ENCODE results near the gene CEP55. TPM values are rescaled to one million over a fixed set of nuclear protein-coding genes. Genes with fewer than 3 reads are reported as not detected.
"Not testable (repeated sequence)": the region's sequence is repeated elsewhere in the genome, so short reads cannot be mapped to it uniquely, and the experiment has no call there.

Gene CEP55
- total and polyA plus RNA-seq, 10 of the 15 experiments (the other 5 are each of a cell fraction or from before 2014, with no cell fraction given), result 14.6 to 83.6 (median 52.0) TPM

GRCh38 chr10:93467635-93468034 is 28.8 kb upstream of the CEP55 start:
- FAIRE-seq; H3K36me3 ChIP-seq (ENCODE audit: control insufficient read depth in 2 of 2, insufficient read depth in 2 of 2, low read length in 1 of 2); H3K27ac ChIP-seq (ENCODE audit: control insufficient read depth, insufficient read depth); SMC1A ChIA-PET (ENCODE audit: uncharacterized antibody, unreplicated experiment); H3K9ac ChIP-seq (ENCODE audit: control insufficient read depth, insufficient read depth, low read length); H2AFZ ChIP-seq (ENCODE audit: control insufficient read depth, low read depth, low read length); H3K27me3 ChIP-seq (replicated peaks in 1 of 2; ENCODE audit: control insufficient read depth in 2 of 2, insufficient read depth in 2 of 2, low read length in 1 of 2); H4K20me1 ChIP-seq (ENCODE audit: control insufficient read depth, insufficient read depth); H3K9me3 ChIP-seq (replicated peaks; ENCODE audit: control insufficient read depth, insufficient read depth, low read length); H3K4me2 ChIP-seq (ENCODE audit: control insufficient read depth, insufficient read depth); H3K4me3 ChIP-seq; H3K79me2 ChIP-seq (ENCODE audit: control insufficient read depth, insufficient read depth, low read length); intact Hi-C loops (cut with micrococcal nuclease; ENCODE audit: unreplicated experiment); H3K4me1 ChIP-seq (ENCODE audit: control insufficient read depth, insufficient read depth, low read length); BruUV-seq (replicated peaks); ATAC-seq; in situ Hi-C loops (cut with MboI); DNase-seq (ENCODE audit: low read depth, low spot score); POLR2A ChIA-PET: not testable (repeated sequence)
- ChIA-PET CTCF (interaction anchor here (1.0 kb wide), 1 partner anchor 82 kb away, joined by 3 read pairs; no protein-coding TSS in a partner anchor), RAD21 (ENCODE audit: unreplicated experiment) (interaction anchor here (1.3 kb wide), 1 partner anchor 90 kb away, joined by 3 read pairs; no protein-coding TSS in a partner anchor)
- 52% methylated on average over 3 of the region's 4 CpGs for WGBS (ENCODE audit: insufficient coverage, insufficient replicate concordance, low lambda C conversion rate, missing lambda C conversion rate)

- Histone ChIP-seq H3K4me3 (no peak overlapping the region), H3K9me3 (replicated peaks; ENCODE audit: control insufficient read depth, insufficient read depth, low read length) (no peaks in the 10 kb centered on the region), H3K27ac (ENCODE audit: control insufficient read depth, insufficient read depth) (no peak overlapping the region), H3K36me3 (ENCODE audit: control insufficient read depth in 2 of 2, insufficient read depth in 2 of 2, low read length in 1 of 2) (no peaks in the 10 kb centered on the region), H3K4me2 (ENCODE audit: control insufficient read depth, insufficient read depth) (no peak overlapping the region), H3K27me3 (replicated peaks in 1 of 2; ENCODE audit: control insufficient read depth in 2 of 2, insufficient read depth in 2 of 2, low read length in 1 of 2) (no peaks in the 10 kb centered on the region), H3K4me1 (ENCODE audit: control insufficient read depth, insufficient read depth, low read length) (no peaks in the 10 kb centered on the region), H3K79me2 (ENCODE audit: control insufficient read depth, insufficient read depth, low read length) (no peaks in the 10 kb centered on the region), H2AFZ (ENCODE audit: control insufficient read depth, low read depth, low read length) (no peak overlapping the region), H4K20me1 (ENCODE audit: control insufficient read depth, insufficient read depth) (no peaks in the 10 kb centered on the region), H3K9ac (ENCODE audit: control insufficient read depth, insufficient read depth, low read length) (no peak overlapping the region)
- DNase-seq (ENCODE audit: low read depth, low spot score), result no peak
- WGBS (ENCODE audit: insufficient coverage, insufficient replicate concordance, low lambda C conversion rate, missing lambda C conversion rate), result 45% methylated on average over 10 of the region's 10 CpGs
- in situ Hi-C loops (cut with MboI) (no loop called here), intact Hi-C loops (cut with micrococcal nuclease; ENCODE audit: unreplicated experiment) (no loop called here)
- SMC1A ChIA-PET (ENCODE audit: uncharacterized antibody, unreplicated experiment), result interaction anchor here (0.7 kb wide), 1 partner anchor 1619 kb away, joined by 3 read pairs; no protein-coding TSS in a partner anchor
- CTCF ChIA-PET, result interaction anchor here (1.0 to 1.8 kb wide), 3 partner anchors 14 to 92 kb away, joined by 3 to 6 read pairs (median 3); partner anchors contain the start of gene MYOF
- TF ChIP-seq NFYB (IDR thresholded peaks at IDR 0.05; ENCODE audit: insufficient read depth, low read depth, low read length), result no peak
- TF ChIP-seq, protein P1, sequence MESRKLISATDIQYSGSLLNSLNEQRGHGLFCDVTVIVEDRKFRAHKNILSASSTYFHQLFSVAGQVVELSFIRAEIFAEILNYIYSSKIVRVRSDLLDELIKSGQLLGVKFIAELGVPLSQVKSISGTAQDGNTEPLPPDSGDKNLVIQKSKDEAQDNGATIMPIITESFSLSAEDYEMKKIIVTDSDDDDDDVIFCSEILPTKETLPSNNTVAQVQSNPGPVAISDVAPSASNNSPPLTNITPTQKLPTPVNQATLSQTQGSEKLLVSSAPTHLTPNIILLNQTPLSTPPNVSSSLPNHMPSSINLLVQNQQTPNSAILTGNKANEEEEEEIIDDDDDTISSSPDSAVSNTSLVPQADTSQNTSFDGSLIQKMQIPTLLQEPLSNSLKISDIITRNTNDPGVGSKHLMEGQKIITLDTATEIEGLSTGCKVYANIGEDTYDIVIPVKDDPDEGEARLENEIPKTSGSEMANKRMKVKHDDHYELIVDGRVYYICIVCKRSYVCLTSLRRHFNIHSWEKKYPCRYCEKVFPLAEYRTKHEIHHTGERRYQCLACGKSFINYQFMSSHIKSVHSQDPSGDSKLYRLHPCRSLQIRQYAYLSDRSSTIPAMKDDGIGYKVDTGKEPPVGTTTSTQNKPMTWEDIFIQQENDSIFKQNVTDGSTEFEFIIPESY (IDR thresholded peaks at IDR 0.05), result no peak
- TF ChIP-seq CHD4 (IDR thresholded peaks at IDR 0.05), result no peak
- TF ChIP-seq RELB (IDR thresholded peaks at IDR 0.05; ENCODE audit: low read depth), result no peak
- no peak for TF ChIP-seq ZNF274 (IDR thresholded peaks at IDR 0.05; ENCODE audit: insufficient read depth, insufficient read length)
- TF ChIP-seq NBN (IDR thresholded peaks at IDR 0.05), result no peak
- TF ChIP-seq TAF1 (IDR thresholded peaks at IDR 0.05; ENCODE audit: borderline replicate concordance, low read depth, low read length), result no peak
- TF ChIP-seq RB1 (IDR thresholded peaks at IDR 0.05; ENCODE audit: borderline replicate concordance), result no peak
- no peak for TF ChIP-seq FOXM1 (IDR thresholded peaks at IDR 0.05; ENCODE audit: low read depth, low read length)
- no peak for TF ChIP-seq SMAD5 (IDR thresholded peaks at IDR 0.05; ENCODE audit: low read depth)
- TF ChIP-seq POLR2A (IDR thresholded peaks at IDR 0.05; ENCODE audit: low read depth, low read length), result no peak
- RAD21 ChIA-PET (ENCODE audit: unreplicated experiment), result interaction anchor here (0.7 to 1.3 kb wide), 2 partner anchors 17 to 91 kb away, joined by 3 read pairs; no protein-coding TSS in a partner anchor
- FAIRE-seq, result no peak
- no TSS peak for BruUV-seq (replicated peaks)
- POLR2A ChIA-PET, result no interaction called here
- ATAC-seq, result no peak
Measured at GRCh38 chr10:93468461-93469213, 27.8 kb upstream of the CEP55 start.

Measured in GM12878 (cell line).